ENCODE measurements around the gene FBLN7. TPM values are rescaled to one million over a fixed set of nuclear protein-coding genes. Genes with fewer than 3 reads are reported as not detected.

The FBLN7 gene
- total and polyA plus RNA-seq, 2 experiments from 2014 or later = 1.6 to 1.7 TPM

GRCh38 chr2:112230371-112230770 lies 92.2 kb downstream of the FBLN7 start:
- WGBS (ENCODE audit: low lambda C conversion rate, missing lambda C conversion rate) = 97% methylated on average over 3 of the region's 3 CpGs
- Histone ChIP-seq H3K4me1 (ENCODE audit: insufficient read depth) (no peaks in the 10 kb centered on the region), H3K9me3 (ENCODE audit: low read depth) (no peaks in the 10 kb centered on the region), H3K27ac (no peak overlapping the region), H4K20me1 (ENCODE audit: insufficient read depth, poor library complexity, severe bottlenecking) (no peaks in the 10 kb centered on the region), H3K27me3 (no peaks in the 10 kb centered on the region), H3K4me3 (no peak overlapping the region), H3K9me2 (replicated peaks; ENCODE audit: insufficient read depth) (no peaks in the 10 kb centered on the region), H3K4me2 (no peak overlapping the region), H3K36me3 (replicated peaks; ENCODE audit: insufficient read depth, low read depth) (no peaks in the 10 kb centered on the region), H3K79me2 (no peaks in the 10 kb centered on the region), H2AFZ (no peak overlapping the region)
- TF ChIP-seq EZH2phosphoT487 (IDR thresholded peaks at IDR 0.05; ENCODE audit: low read depth, severe bottlenecking, unreplicated experiment) = no peak
- TF ChIP-seq CTCF (IDR thresholded peaks at IDR 0.05; ENCODE audit: poor library complexity) = no peak
- no peak for TF ChIP-seq EZH2 (IDR thresholded peaks at IDR 0.05; ENCODE audit: borderline replicate concordance)
- DNase-seq (ENCODE audit: low spot score) = no peak

Other genes with a start within 250 kb of the FBLN7 start
- gene MERTK, start 239.8 kb upstream of the FBLN7 start, total RNA-seq = 27.0 and 29.6 TPM in 2 replicates
- gene MERTK, start 239.8 kb upstream of the FBLN7 start, polyA plus RNA-seq = 15.0 and 16.4 TPM in 2 replicates
- 39.5 and 59.5 TPM in 2 replicates for gene TMEM87B, start 83.1 kb upstream of the FBLN7 start, total RNA-seq
- 16.9 and 21.1 TPM in 2 replicates for gene TMEM87B, start 83.1 kb upstream of the FBLN7 start, polyA plus RNA-seq
- 7.4 and 17.5 TPM in 2 replicates for gene ZC3H8, start 116.7 kb downstream of the FBLN7 start, total RNA-seq
- 13.6 and 15.2 TPM in 2 replicates for gene ZC3H8, start 116.7 kb downstream of the FBLN7 start, polyA plus RNA-seq
- 3.7 and 4.5 TPM in 2 replicates for gene ZC3H6, start 137.2 kb downstream of the FBLN7 start, total RNA-seq
- 1.5 and 1.9 TPM in 2 replicates for gene ZC3H6, start 137.2 kb downstream of the FBLN7 start, polyA plus RNA-seq

Measured in hepatocyte (in vitro differentiated cells).